NAMALWA (cell line): ENCODE measurements around the gene FAM217A.

Experiments used
- DNase-seq: peaks from one replicate; pipeline ENCODE4 v3.0.0-alpha.2; 2015; ENCODE audit warnings: low spot score

The FAM217A gene

DNA sequence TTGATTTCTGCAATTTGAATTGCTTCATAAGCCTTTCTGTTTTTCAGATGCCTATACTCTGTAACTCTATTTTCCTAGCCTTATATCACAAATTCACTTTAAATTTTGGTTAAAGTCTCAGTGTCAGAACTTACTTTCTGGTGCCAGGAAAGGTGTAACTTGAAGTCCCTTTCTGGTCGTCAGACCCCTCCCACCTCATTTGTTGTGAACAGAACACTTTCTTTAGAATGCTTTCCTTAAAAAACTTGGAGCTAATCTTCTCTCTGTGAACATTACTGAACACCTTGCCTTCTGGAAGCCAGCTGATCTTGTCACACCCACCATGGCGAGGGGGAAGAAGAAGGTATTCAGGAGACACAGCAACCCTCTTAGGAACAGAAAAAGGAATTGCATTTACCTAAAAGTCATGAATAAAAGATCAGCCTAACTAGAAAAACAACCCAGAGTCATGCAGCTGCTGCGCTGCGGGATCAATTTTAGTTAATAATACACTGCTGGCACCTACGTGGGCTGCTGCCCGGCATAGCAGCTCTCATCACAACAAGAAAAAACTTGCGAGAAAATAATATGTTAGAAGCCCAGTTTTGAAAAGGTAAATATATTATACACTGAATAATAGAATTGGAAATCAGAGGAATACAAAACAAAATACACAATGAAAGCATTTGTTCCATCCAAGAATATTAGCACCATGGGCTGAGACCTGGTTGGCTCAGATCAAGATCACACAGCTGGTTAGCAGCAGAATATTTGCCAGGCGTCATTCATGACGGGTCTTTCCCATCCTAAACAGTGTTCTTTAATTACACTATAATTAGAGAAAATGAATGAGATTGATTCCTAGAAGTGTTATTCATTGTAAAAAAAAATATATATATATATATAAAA, 5.8 kb upstream of the FAM217A start:
- no peak for DNase-seq

DNA sequence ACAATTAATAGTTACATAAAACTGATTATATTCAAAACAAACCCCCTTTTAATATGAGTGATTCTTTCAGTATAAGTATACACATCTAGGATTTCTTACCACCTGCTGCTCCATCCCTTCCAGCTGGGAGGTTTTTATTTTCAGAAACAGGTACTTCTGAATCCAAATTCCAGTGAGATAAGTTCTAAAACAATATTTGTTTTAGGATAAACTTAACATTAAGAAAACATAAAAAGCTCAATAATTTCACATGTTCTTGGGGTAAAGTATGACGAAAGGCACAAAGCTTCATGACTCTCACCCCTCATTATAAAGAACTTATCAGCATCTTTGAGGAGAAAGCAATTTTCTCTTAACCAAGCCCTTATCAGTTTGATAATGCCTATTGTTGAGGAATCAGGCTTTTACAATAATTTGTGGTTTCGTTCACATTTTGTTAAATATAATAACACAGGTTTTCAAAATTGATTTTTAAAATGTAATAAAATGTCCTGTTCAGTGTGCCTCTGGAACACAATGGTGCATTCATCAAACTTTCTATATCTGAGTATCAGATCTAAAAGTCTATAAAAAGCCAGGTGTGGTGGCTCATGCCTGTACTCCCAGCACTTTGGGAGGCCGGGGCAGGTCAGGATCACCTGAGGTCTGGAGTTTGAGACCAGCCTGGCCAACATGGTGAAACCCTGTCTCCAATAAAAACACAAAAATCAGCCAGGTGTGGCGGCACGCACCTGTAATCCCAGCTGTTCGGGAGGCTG, 4.3 kb downstream of the FAM217A start:
- no peak for DNase-seq

DNA sequence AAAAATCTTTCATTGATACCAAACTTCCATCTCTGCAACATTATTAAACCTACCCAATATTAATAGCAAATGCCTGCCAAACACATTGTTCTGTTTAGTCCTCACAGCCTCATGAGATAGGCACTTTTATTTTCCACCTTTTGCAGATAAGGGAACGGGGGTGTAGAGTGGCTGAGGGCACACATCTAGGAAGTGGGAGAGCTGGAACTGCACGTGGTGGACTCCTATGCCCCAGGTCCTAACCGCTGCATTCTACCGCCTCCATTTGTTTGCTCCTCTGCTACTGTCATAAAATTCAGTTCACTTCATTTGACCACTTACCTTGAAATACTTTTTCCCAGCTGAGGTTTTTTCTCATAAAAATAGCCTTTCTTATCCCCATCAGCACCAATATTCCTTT, 7.6 kb downstream of the FAM217A start:
- no peak for DNase-seq

DNA sequence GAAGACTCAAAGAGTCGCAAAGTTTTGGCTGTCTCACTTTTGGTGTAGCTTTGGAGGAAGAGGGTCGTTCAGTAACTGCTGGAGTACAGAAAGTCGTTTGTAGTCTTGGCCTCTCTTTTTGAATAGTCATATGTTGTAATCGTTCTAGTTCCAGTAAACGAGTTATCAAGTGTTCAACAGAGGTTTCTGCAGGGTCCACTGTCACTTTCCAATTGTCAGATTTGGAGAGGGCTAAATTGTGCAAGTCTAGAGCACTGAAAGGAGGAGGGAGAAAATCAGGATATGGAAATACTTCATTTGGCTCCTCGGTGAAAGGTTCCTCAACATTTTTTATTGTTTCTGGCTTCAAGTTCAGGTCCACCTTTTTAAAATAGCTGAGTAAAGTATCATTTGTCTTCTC, 9.7 kb downstream of the FAM217A start:
- no peak for DNase-seq

DNA sequence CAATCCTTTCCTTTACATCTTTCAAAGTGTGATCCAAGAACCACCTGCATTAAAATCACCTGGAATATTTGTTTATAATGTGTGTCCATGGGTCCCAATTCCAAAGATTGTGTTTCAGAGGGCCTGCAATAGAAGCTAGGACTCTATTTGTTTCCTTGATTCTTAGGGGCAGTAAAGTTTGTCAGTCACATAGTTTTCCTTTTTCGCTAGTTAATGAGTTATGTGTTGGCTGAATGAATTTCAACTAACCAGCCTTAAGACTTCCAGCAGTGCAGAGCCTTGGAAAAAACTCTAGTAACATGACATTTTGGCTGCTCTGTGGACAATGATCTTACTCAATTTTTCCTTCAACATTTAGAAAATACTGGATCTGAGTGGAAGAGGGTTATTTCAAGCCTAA, 11.3 kb downstream of the FAM217A start:
- no peak for DNase-seq

DNA sequence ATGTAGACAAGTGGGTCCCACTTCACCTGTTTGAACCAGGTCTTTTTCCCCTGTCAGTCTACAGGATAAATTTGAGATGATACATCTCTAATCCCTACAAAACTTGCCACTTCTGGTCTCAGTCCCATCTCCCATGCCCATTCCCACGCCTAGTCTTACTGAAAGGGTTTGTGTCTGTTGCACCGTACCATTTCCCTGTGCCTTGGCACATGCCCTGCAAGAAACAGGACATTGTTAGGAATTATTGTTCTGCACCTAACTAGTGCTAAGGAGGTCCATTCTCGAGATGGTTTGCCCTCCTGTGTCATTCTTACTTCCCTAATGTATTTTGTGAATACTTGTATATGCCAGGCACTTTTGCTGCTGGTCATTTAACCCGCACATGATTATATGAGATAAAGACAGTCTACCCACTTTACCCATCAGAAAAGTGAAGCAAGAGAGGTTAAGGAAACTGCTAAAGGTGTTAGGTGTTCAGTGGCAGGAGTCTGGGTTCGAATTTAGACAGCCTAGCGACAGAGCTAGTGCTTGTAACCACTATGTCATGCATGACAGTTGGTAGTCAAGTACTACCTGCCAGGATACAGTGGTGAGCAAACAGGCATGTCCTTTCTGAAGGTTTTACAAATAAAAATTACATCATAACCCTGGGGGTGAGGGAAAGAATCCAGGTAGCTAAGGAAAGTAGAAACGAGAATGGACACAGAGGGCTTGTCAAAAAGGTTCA, 12.7 kb downstream of the FAM217A start:
- no peak for DNase-seq

DNA sequence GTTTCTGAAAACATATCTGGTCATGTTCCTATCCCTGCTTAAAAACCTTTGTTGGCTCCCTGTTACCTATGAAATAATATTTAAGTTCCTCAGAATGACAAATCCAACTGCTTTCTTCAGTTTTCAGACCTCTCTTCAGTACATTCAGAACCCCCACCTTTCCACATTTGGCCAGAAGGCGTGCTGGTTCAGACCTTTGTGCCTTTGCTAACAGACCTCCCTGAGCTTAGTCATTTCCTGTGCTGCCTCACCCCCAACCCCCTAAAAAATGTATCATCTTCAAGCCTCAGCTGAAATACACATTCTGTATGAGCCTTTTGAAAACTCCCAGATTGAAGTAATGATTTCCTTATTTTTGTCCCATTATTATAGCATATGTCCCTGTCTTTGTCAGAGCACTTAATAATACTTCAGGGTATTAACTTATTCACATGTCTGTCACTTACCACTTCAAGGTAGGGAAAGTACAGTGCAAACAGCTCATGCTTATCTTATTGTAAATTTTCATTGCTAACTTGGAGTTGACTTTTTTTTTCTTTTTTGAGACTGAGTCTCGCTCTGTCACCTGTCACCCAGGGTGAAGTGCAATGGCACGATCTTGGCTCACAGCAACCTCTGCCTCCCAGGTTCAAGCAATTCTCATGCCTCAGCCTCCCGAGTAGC, 19.7 kb downstream of the FAM217A start:
- DNase-seq, result no peak

DNA sequence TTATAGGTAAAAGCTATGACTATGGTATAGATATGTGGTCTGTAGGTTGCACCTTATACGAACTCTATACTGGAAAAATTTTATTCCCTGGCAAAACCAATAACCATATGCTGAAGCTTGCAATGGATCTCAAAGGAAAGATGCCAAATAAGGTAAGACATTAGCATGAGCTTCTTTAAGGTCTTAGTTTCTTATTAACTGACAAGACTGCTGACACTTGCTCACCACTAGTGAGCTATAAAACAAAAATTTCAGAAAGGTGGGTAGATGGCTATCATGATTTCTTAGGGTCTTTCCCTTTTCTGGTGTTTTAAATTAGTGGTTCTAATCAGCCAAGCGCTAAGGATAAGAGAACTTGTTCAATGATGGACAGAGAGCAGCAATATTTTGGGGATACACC, 21.9 kb downstream of the FAM217A start:
- no peak for DNase-seq

DNA sequence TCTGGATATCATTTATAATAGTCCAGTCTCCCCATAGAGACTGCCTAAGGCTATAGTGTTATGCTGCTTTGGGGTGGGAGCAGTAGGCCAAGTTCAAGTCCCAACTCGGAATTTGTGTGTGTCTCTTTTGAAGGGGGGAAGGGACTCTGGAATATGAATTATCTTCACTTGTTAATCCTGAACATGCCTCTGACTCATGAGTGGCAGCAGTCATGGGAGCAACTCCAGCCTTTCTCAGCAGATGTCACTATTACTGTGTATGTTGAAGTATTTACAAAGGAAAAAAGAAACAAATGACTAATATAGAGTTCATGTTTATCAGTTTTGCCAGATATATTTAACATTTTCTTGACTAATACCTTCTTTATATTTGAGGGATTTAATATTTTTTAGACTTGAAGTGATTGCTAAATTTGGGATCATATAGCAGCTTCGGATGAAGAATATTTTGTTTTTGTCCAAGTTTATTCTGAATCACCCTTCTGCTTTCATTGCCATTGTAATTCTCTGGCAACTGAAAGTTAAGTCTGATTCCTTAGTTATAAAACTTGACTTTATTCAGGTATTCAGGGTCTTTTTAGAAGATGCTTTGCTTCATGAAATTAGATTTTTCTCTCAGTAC, 23.4 kb downstream of the FAM217A start:
- DNase-seq, result peak; percentile 20

DNA sequence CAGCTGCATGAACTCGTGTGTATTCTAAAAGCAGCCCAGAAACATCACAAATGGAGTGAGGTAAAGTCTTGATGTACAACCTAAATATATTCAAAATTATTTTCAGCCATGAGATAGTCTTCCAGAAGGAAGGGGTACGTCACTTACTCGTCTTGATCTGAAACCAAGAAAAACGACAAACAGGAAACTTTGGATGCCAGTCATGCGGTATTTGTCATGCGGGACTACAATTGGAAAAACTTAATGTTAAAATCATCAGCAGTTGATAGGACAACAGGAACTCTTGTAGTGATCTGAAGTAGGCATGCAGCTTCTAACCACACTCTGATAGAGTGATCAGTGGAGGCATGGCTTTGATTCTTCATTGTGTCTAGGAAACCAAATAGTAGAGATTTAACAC, 29.7 kb downstream of the FAM217A start:
- no peak for DNase-seq

DNA sequence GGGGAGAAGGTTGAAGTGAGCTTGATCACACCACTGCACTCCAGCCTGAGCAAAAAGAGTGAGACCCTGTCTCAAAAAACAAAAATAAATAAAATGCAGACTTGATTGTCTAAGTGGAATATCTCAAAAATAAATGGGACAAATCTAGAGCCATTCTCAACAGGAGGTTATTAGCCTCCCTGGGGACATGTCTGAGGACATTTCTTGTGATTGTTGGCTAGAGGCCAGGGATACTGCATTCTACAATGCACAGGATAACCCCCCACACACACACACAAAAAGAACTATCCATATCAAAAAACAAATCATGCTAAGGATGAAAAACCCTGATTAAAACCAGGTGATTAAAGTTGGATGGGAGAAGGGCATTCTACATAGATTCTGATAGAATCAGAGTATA, 37.5 kb downstream of the FAM217A start:
- no peak for DNase-seq

DNA sequence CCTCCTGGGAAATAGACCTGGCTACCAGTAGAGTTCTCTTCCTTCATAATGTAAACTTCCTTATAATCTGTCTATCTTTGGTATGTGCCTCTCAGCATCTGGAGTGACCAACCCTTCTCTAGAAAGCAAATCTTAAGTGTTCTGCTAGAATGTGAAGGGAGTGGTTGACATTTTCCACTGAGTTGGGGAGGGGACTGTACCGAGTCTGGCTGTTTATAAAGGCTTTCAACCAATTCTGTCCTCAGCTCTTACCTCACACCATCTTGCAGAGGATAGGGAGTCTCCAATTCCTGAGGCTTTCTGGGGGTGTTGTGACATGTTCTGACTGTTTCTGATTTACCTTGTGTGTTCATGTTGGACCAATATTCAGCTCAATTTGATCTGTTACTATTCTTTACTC, 39.6 kb downstream of the FAM217A start:
- no peak for DNase-seq

DNA sequence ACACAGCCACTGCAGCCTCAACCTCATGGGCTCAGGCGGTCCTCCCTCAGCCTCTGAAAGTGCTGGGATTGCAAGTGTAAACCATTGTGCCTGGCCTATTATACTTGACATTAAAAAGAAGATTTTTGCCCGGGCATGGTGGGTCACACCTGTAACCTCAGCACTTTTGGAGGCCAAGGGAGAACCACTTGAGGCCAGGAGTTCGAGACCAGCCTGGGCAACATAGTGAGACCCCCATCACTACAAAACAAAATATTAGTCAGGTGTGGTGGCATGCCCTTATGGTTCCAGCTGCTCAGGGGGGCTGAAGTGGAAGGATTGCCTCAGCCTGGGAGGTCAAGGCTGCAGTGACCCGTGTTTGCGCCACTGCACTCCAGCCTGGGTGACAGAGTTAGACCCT, 42.4 kb downstream of the FAM217A start:
- no peak for DNase-seq

DNA sequence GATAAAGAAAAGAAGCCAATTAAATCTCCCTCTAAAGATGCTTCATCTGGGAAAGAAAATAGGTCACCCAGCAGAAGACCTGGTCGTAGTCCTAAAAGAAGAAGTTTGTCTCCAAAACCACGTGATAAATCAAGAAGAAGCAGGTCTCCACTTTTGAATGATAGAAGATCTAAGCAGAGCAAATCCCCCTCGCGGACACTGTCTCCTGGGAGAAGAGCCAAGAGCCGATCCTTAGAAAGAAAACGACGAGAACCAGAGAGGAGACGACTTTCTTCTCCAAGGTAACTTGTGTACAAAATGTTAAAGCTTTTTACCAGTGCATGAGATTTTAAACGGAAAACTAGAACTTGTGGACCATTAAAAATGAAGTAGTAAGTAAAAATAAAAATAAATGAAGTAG, 46.5 kb downstream of the FAM217A start:
- no peak for DNase-seq

DNA sequence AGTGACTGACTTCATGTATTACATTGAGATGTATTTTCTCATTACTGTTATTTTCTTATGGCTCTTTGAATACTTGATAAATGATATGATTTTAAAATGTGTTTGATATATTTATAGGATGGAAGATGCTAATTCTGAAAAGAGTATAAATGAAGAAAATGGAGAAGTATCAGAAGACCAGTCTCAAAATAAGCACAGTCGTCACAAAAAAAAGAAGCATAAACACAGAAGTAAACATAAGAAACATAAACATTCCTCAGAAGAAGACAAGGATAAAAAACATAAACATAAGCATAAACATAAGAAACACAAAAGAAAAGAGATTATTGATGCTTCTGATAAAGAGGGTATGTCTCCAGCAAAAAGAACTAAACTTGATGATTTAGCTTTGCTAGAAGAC, 47.5 kb downstream of the FAM217A start:
- no peak for DNase-seq

DNA sequence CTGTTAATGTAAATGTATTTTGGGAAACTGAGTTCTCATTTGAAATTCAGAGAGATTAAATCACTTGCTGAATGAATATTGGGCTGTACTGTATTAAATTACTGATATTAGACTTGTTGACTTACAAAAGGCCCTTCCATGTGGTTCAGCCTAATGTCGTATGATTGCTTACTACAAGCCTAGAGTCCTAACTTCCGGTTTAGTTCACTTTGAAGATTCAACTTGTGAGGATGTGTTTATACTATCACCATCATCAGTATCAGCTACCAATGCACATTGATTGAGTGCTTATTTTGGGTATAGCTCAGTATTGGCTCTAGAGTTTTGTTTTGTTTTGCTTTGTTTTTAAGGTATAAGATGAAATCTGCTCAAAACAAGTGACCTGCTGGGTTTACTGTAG, 48.3 kb downstream of the FAM217A start:
- no peak for DNase-seq

DNA sequence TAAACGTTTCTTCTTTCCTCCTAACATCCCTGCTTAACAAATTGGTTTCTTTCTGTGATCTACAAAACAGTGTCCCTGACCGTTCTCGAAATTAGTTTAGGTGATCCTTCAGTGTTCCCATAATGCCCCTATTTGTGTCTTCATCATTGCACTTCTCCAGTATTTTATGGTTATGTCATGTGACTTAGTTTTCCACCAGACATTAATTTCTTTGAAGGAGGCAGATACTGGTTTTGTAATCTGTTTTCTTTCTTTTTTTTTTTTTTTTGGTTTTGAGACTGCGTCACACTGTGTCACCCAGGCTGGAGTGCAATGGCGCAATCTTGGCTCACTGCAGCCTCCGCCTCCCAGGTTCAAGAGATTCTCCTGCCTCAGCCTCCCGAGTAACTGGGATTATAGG, 49.2 kb downstream of the FAM217A start:
- no peak for DNase-seq

DNA sequence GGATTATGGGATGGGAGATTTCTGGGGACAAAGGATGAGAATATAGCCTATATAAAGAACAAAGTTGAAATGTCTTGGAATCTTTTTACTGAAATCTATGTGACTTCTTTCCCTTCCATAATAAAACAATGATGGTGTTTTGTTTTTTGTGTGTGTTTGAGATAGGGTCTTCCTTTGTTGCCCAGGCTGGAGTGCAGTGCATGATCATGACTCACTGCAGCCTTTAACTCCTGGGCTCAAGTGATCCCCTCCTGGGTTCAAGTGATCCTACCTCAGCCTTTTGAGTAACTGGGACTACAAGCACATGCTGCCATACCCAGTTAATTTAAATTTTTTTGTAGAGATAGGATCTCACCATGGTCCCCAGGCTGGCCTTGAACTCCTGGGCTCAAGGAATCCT, 50.9 kb downstream of the FAM217A start:
- no peak for DNase-seq

DNA sequence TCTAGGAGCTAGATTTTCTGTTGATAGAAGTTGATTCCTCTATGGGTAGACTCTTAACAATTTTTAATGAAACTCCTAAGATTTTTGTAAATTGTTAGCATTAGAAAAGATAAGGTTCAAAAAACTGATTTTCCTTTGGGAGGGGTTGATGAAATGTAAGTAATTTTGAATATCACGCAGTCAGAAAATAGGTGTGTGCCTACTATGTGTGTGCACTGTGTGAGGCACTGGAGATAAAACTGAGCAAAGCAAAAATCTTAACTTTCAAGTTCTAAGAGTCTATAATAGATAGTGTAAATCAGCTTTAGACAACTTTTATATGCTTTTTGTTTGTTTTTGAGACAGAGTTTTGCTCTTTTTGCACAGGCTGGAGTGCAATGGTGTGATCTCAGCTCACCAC, 53.3 kb downstream of the FAM217A start:
- DNase-seq, result no peak

DNA sequence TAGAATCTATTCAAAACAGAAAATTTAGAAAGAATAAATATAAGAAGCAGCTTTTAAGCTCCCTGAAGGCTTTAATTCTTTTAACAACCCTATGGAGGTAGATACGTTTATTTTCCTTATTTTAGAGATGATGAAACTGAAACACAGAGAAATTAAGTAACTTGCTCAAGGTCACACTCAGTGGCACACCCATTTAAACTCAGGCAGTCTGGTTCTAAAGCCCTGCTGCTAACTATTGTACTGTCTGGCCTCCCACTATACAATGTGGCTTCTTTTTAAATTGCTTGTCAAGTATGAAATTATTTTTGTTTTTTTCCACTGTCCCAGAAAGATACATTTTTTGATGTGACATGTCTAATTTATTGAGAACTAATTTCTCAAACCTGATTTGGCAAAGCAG, 55.7 kb downstream of the FAM217A start:
- no peak for DNase-seq

DNA sequence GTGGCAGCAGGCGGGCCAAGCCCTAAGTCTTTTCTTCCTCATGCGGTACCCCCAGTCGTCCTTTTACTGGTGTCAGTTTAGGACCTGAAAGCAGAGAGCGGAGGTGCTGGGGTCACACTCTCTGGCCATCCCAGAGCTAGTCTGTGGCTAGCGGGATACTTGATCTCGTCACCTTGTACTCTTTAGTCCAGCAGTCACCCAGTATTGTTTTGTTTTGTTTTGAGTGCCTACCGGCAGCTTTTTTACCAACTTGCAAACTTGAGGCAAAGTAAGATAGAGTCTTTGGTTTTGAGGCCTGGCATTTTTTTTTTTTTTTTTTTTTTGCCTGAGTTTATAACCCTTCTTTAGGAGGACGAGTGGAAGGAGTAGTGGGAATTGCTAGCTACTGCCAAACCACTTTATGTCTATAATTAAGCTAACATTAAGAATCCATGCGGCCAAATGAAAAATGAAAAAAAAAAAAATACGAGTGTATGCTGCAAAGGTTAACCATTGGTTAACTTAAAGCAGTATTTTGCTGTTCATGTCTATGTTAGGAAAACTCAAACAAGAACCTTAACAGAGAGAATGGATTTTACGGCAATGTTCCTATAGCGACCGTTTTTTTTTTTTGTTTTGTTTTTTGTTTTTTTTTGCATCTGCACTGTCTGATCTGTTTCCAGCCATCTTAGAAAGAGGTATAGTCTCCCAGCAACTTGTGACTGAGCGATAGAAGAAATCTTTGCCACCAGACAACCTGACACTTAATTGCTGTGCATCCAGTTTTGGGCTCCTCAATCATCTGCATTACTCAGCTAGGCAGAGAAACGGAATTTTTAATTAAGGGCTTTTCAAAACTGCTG, 56.9 kb downstream of the FAM217A start:
- DNase-seq, result peak; percentile 53
